HFFc6 (cell line): ENCODE measurements around the gene MRC1. TPM values are rescaled to one million over a fixed set of nuclear protein-coding genes. Genes with fewer than 3 reads are reported as not detected.
A peak's percentile ranks its signal among the peaks of the same experiment; 100 is the strongest.

Source experiments
- DNase-seq: peaks from one replicate; pipeline ENCODE4 v3.0.0-alpha.2; 2018
- H3K27ac Mint-ChIP-seq: 2 replicates; pipeline ENCODE4 v1.8.0; 2020; ENCODE audit warnings: mild to moderate bottlenecking, mixed read lengths
- H3K27me3 Mint-ChIP-seq: 2 replicates; pipeline ENCODE4 v1.8.0; 2021; ENCODE audit warnings: mild to moderate bottlenecking, moderate library complexity, mixed read lengths; ENCODE audit not compliant: insufficient read depth
- H3K36me3 Mint-ChIP-seq: 2 replicates; pipeline ENCODE4 v1.8.0; 2021; ENCODE audit warnings: low read depth, mixed read lengths
- H3K4me1 Mint-ChIP-seq: 2 replicates; pipeline ENCODE4 v1.8.0; 2020; ENCODE audit warnings: low read depth, mixed read lengths
- H3K4me3 Mint-ChIP-seq: 2 replicates; pipeline ENCODE4 v1.8.0; 2020; ENCODE audit warnings: mild to moderate bottlenecking, moderate library complexity, mixed read lengths
- H3K9me3 Mint-ChIP-seq: 2 replicates; pipeline ENCODE4 v1.8.0; 2020; ENCODE audit warnings: mild to moderate bottlenecking, mixed read lengths
- CTCF ChIP-seq: fragments of 200-600 bp; sonication (generic); IDR thresholded peaks from 2 replicates; pipeline ENCODE4 v1.5.0; 2021; ENCODE audit warnings: antibody characterized with exemption, mild to moderate bottlenecking
- total RNA-seq, 6 experiments: library from RNA; stranded (reverse); fragmentation: NEBNext Ultra II Directional; extraction: Animal tissue kit (Norgen Biotek cat#: 25700); gene quantifications; 2 replicates in 1 of 6; 3 replicates in 5 of 6; pipeline ENCODE4 v1.2.3, GENCODE V29; 2021

The MRC1 gene
- total RNA-seq, 6 experiments from 2014 or later, result 0.02 to 0.06 TPM; not detected in 4

DNA sequence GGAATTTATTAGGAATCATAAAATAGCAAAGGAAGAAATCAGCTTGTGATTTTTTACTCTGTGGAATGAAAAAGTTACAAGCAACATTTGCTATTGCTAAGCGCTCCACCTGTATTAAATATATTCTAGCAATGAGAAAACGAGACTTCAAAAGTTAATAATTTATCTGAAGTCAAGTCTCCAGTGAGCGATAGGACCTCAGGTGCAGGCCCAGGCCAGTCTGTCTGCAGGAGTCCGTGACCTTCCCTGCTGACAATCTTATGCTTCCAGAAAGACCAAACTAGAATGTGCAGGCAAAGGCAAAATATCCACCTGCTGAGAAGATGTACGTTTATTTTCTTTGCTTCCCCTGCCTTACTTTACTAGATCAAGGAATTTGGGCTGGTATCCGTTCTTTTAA lies 22.7 kb downstream of the MRC1 start:
- Mint-ChIP-seq H3K4me1 (peaks cover 23% of the 10 kb centered on the region), H3K4me3 (no peak overlapping the region), H3K27ac (no peak overlapping the region), H3K27me3 (no peaks in the 10 kb centered on the region; the same call in 1 of the 2 replicates), H3K36me3 (no peaks in the 10 kb centered on the region), H3K9me3 (no peaks in the 10 kb centered on the region)
- TF ChIP-seq CTCF, result no peak
- DNase-seq, result no peak

- no peak overlapping the region for H3K4me3 Mint-ChIP-seq
- H3K4me1 Mint-ChIP-seq, result peaks cover 40% of the 10 kb centered on the region
- H3K9me3 Mint-ChIP-seq, result no peaks in the 10 kb centered on the region
- H3K27ac Mint-ChIP-seq, result no peak overlapping the region
- H3K36me3 Mint-ChIP-seq, result no peaks in the 10 kb centered on the region
- no peak for DNase-seq
- no peaks in the 10 kb centered on the region; the same call in 1 of the 2 replicates for H3K27me3 Mint-ChIP-seq
- no peak for TF ChIP-seq CTCF
These were observed 24.5 kb downstream of the MRC1 start for GRCh38 chr10:17833656-17834055.

- Mint-ChIP-seq H3K27ac (peak overlapping the region; percentile 66), H3K9me3 (no peaks in the 10 kb centered on the region), H3K27me3 (no peaks in the 10 kb centered on the region), H3K36me3 (no peaks in the 10 kb centered on the region), H3K4me3 (peak overlapping the region; percentile 75), H3K4me1 (peaks cover 43% of the 10 kb centered on the region)
- no peak; the same call in 1 of the 2 replicates for TF ChIP-seq CTCF
- DNase-seq, result peak; percentile 94
These were observed 26.5 kb downstream of the MRC1 start for GRCh38 chr10:17835688-17836087.

- no peaks in the 10 kb centered on the region for H3K36me3 Mint-ChIP-seq
- H3K9me3 Mint-ChIP-seq, result no peaks in the 10 kb centered on the region
- DNase-seq, result peak; percentile 47
- peaks cover 49% of the 10 kb centered on the region for H3K4me1 Mint-ChIP-seq
- H3K27me3 Mint-ChIP-seq, result no peaks in the 10 kb centered on the region
- peak overlapping the region; percentile 75 for H3K4me3 Mint-ChIP-seq
- peak overlapping the region; percentile 91 for H3K27ac Mint-ChIP-seq
- TF ChIP-seq CTCF, result no peak
These were observed 27.8 kb downstream of the MRC1 start for GRCh38 chr10:17836942-17837341.

- Mint-ChIP-seq H3K27ac (peak overlapping the region; percentile 81), H3K4me1 (peaks cover 49% of the 10 kb centered on the region), H3K27me3 (no peaks in the 10 kb centered on the region), H3K4me3 (peak overlapping the region; percentile 71), H3K9me3 (no peaks in the 10 kb centered on the region), H3K36me3 (no peaks in the 10 kb centered on the region)
- no peak for TF ChIP-seq CTCF
- DNase-seq, result no peak
These were observed 29.0 kb downstream of the MRC1 start for GRCh38 chr10:17838080-17838648.
